Suprapubic skin (tissue), 4 donors: ENCODE measurements around the gene EXD2. TPM values are rescaled to one million over a fixed set of nuclear protein-coding genes. Genes with fewer than 3 reads are reported as not detected.

Source experiments
- DNase-seq, 2 donors: peaks; one replicate each; pipeline ENCODE4 v3.0.0-alpha.2; 2019; ENCODE audit warnings: low spot score in 2 of 2
- H3K27ac ChIP-seq: fragments of 200-600 bp; sonication (generic); one replicate; pipeline ENCODE4 v1.5.1; 2019
- H3K27me3 ChIP-seq: fragments of 200-600 bp; sonication (generic); one replicate; pipeline ENCODE4 v1.5.1; 2019
- H3K36me3 ChIP-seq: fragments of 200-600 bp; sonication (generic); one replicate; pipeline ENCODE4 v1.5.1; 2019
- H3K4me1 ChIP-seq: fragments of 200-600 bp; sonication (generic); one replicate; pipeline ENCODE4 v1.5.1; 2019
- H3K4me3 ChIP-seq: fragments of 200-600 bp; sonication (generic); one replicate; pipeline ENCODE4 v1.5.1; 2019; ENCODE audit warnings: mild to moderate bottlenecking
- H3K9me3 ChIP-seq: fragments of 200-600 bp; sonication (generic); one replicate; pipeline ENCODE4 v1.5.1; 2019
- EP300 ChIP-seq: sonication (generic); formaldehyde crosslinking; IDR thresholded peaks from one replicate; pipeline ENCODE4 v1.6.1; 2017; ENCODE audit warnings: antibody characterized with exemption
- POLR2A ChIP-seq, 2 donors: fragments of 450-650 bp; IDR thresholded peaks; one replicate each; pipeline ENCODE4 v1.6.1; 2017; ENCODE audit warnings: antibody characterized with exemption in 2 of 2, mild to moderate bottlenecking in 2 of 2, moderate library complexity in 2 of 2
- POLR2AphosphoS5 ChIP-seq, 3 donors: sonication (generic); formaldehyde crosslinking; IDR thresholded peaks; one replicate each; pipeline ENCODE4 v1.6.1; 2017; ENCODE audit warnings: antibody characterized with exemption in 3 of 3
- WGBS: methylation state at CpG from one replicate; pipeline ENCODE4 v1.1.5; 2018; 5-methylcytosine and 5-hydroxymethylcytosine counted together
- total RNA-seq, 4 donors: library from RNA; depleted of rRNA; stranded (reverse); fragments of >200 nt; gene quantifications; one replicate each; pipeline ENCODE4 v1.1.0, GENCODE V29; 2016
- TF ChIP-seq, protein P1 (sequence below), 2 donors: fragments of 200-600 bp in 1 of 2; fragments of 450-650 bp in 1 of 2; sonication (generic) in 1 of 2; IDR thresholded peaks; one replicate each; pipeline ENCODE4 v1.5.1; 2016 to 2019; ENCODE audit warnings: antibody characterized with exemption in 2 of 2, mild to moderate bottlenecking in 1 of 2, moderate library complexity in 1 of 2

EXD2 gene
- total RNA-seq, 4 donors from 2014 or later = 17.6 to 26.8 (median 19.6) TPM

GRCh38 chr14:69260190-69260860 lies 69.0 kb downstream of the EXD2 start:
- no peak for DNase-seq
- Histone ChIP-seq H3K27me3 (peaks cover 62% of the 10 kb centered on the region), H3K27ac (peak overlapping the region; percentile 63), H3K4me3 (peak overlapping the region; percentile 71), H3K36me3 (no peaks in the 10 kb centered on the region), H3K4me1 (peaks cover 32% of the 10 kb centered on the region), H3K9me3 (no peaks in the 10 kb centered on the region)
- no peak for TF ChIP-seq POLR2AphosphoS5 (IDR thresholded peaks at IDR 0.05)
- TF ChIP-seq, protein P1, sequence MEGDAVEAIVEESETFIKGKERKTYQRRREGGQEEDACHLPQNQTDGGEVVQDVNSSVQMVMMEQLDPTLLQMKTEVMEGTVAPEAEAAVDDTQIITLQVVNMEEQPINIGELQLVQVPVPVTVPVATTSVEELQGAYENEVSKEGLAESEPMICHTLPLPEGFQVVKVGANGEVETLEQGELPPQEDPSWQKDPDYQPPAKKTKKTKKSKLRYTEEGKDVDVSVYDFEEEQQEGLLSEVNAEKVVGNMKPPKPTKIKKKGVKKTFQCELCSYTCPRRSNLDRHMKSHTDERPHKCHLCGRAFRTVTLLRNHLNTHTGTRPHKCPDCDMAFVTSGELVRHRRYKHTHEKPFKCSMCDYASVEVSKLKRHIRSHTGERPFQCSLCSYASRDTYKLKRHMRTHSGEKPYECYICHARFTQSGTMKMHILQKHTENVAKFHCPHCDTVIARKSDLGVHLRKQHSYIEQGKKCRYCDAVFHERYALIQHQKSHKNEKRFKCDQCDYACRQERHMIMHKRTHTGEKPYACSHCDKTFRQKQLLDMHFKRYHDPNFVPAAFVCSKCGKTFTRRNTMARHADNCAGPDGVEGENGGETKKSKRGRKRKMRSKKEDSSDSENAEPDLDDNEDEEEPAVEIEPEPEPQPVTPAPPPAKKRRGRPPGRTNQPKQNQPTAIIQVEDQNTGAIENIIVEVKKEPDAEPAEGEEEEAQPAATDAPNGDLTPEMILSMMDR (IDR thresholded peaks at IDR 0.05) = no peak
- no peak for TF ChIP-seq EP300
- TF ChIP-seq POLR2A (IDR thresholded peaks at IDR 0.05) = no peak
- no CpG with 5 or more reads among the region's 78 CpGs for WGBS

DNA sequence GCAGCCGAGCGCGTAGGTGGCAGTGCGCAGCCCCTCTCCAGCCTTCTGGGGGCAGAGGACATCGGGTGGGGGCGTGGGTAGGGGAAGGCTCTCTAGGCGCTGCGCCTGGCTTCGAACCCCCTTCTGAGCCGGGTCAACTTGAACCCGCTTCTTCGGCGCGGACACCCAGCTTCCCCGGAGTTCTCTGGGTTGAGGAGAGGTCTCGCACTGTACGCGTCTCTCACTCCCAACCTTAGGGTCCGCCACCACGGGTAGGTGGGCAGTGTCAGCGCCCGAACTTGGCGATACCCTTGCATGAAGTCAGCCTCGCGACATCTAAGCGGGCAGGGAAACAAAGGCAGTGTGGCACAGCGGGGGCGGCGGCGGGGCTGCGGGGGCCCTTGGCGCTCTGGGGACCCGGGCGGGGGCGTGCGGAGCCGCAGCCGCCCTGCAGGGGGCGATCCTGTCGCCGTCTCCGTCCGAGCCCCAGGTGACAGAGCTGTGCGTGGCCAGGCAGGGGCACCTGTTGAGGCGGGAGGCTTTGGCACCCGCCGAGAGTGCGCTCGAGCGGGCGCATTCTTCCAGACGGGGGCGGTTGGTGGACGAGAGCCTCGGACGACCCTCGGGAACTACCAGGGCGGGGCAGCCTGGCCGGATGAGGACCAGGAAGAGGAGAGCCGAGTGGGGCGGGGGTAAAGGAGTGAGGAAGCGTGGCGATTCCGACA lies 69.7 kb downstream of the EXD2 start:
- peak overlapping the region; percentile 71 for H3K4me3 ChIP-seq
- H3K9me3 ChIP-seq = no peaks in the 10 kb centered on the region
- H3K4me1 ChIP-seq = peaks cover 32% of the 10 kb centered on the region
- 2% methylated on average over 6 of the region's 64 CpGs for WGBS
- H3K27me3 ChIP-seq = peaks cover 62% of the 10 kb centered on the region
- peak; percentile 73 to 79 for DNase-seq
- H3K36me3 ChIP-seq = no peaks in the 10 kb centered on the region
- TF ChIP-seq POLR2AphosphoS5 (IDR thresholded peaks at IDR 0.05) (no peak), POLR2A (IDR thresholded peaks at IDR 0.05) (no peak)
- TF ChIP-seq, protein P1 (IDR thresholded peaks at IDR 0.05) = peak; percentile 0 to 79
- peak overlapping the region; percentile 63 for H3K27ac ChIP-seq

DNA sequence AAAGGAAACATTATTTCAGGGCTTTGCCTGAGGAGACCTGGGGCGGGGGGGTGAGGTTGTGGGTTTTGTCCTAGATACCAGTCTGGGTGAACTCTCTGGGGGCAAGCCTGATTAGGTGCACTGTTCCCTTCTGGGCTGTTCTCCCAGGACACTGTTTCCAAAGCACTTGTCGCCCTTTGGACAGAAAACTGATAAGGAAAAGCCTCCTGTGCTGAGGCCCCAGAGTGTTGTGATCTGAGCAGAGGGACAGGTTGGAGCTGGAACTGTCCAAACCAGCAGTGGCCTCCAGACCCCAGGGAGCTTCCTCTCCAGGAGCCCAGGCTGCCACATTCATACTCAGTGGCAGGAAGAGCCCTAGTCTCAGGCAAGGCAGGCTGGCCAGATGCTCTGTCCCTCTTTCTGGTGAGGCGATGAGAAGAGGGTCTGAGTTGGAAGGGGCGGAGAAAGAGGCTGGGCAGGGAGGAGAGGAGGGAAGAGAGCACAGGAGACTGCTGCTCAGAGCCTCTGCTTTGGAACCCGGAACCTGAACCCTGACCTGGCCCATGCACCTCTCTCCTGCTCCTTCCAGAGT lies 70.5 kb downstream of the EXD2 start:
- H3K27ac ChIP-seq = peak overlapping the region; percentile 63

DNA sequence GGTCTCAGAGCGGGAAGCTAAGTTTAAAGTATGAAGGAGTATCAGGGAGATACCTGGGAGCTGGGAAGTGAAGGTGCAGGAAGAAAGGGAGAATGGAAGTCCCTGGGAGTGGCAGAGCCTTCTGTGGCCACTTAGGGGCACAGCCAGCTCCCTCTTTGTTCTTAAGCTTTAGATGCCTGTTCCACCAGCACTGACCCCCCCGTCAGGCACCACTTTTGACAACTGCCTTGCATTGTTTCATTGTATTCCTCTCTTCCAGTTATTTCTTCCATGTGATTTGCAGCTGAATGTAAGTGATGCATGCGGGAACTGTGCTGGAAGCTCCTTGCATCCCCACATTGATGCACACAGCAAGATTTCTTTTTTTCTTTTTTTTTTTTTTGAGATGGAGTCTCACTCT lies 71.2 kb downstream of the EXD2 start:
- TF ChIP-seq POLR2AphosphoS5 (IDR thresholded peaks at IDR 0.05) (no peak), EP300 (no peak), POLR2A (IDR thresholded peaks at IDR 0.05) (no peak)
- TF ChIP-seq, protein P1 (IDR thresholded peaks at IDR 0.05) = no peak
- H3K27ac ChIP-seq = peak overlapping the region; percentile 63
- H3K4me1 ChIP-seq = peaks cover 32% of the 10 kb centered on the region
- DNase-seq = peak in 1 of 2 donors; percentile 13
- peaks cover 62% of the 10 kb centered on the region for H3K27me3 ChIP-seq
- H3K36me3 ChIP-seq = no peaks in the 10 kb centered on the region
- 72% methylated on average over 3 of the region's 3 CpGs for WGBS
- H3K9me3 ChIP-seq = no peaks in the 10 kb centered on the region
- no peak overlapping the region for H3K4me3 ChIP-seq

More for the DNA sequence above, 70.5 kb downstream of the EXD2 start:
- peaks cover 62% of the 10 kb centered on the region for H3K27me3 ChIP-seq
- H3K4me3 ChIP-seq = peak overlapping the region; percentile 71
- peak in 1 of 2 donors; percentile 74 for DNase-seq
- no peaks in the 10 kb centered on the region for H3K9me3 ChIP-seq
- peak in 1 of 2 donors; percentile 17 for TF ChIP-seq POLR2A (IDR thresholded peaks at IDR 0.05)
- TF ChIP-seq, protein P1 (IDR thresholded peaks at IDR 0.05) = no peak
- peaks cover 32% of the 10 kb centered on the region for H3K4me1 ChIP-seq
- H3K36me3 ChIP-seq = no peaks in the 10 kb centered on the region
- WGBS = 40% methylated on average over 5 of the region's 5 CpGs

DNA sequence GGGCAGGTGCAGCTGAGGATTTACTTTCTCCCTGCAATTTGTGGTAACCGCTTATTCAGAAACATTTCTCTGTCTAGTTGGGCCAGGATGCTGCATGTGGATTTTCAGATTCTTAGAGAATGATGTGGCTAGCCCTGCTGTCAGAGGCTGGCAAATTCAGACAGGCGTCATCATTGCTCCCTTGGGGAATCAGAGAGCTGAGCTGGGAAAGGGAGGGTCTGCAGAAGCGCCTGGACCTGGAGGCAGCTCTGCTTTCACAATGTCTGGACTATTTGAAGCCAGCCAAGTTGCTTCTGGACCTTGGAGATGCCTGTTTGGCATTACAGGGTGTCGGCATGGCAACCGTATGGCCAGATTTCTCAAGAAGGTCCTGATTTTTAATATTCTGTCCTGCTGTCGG lies 72.1 kb downstream of the EXD2 start:
- WGBS = 66% methylated on average over 6 of the region's 6 CpGs
- Histone ChIP-seq H3K27ac (peak overlapping the region; percentile 51), H3K27me3 (peaks cover 53% of the 10 kb centered on the region), H3K36me3 (no peaks in the 10 kb centered on the region), H3K4me1 (peaks cover 32% of the 10 kb centered on the region), H3K9me3 (no peaks in the 10 kb centered on the region), H3K4me3 (no peak overlapping the region)
- TF ChIP-seq POLR2AphosphoS5 (IDR thresholded peaks at IDR 0.05) (peak in 2 of 3 donors; percentile 39 to 91), POLR2A (IDR thresholded peaks at IDR 0.05) (no peak)
- DNase-seq = peak; percentile 83 to 89
